Stimulated activated naive CD4-positive, alpha-beta T cell treated with Interleukin-2 at 50 U/mL for 16 hours (primary cell): ENCODE data around the gene DNAJB5.
A peak's percentile ranks its signal among the peaks of the same experiment; 100 is the strongest.

Experiments used
- DNase-seq: peaks from one replicate; lab custom pipeline; 2025; lab: John Stamatoyannopoulos, UW

Gene DNAJB5

GRCh38 chr9:34984049-34984448, 5.5 kb upstream of the DNAJB5 start:
- no peak for DNase-seq

GRCh38 chr9:34985311-34985899, 4.1 kb upstream of the DNAJB5 start:
- peak; percentile 37 for DNase-seq

DNA sequence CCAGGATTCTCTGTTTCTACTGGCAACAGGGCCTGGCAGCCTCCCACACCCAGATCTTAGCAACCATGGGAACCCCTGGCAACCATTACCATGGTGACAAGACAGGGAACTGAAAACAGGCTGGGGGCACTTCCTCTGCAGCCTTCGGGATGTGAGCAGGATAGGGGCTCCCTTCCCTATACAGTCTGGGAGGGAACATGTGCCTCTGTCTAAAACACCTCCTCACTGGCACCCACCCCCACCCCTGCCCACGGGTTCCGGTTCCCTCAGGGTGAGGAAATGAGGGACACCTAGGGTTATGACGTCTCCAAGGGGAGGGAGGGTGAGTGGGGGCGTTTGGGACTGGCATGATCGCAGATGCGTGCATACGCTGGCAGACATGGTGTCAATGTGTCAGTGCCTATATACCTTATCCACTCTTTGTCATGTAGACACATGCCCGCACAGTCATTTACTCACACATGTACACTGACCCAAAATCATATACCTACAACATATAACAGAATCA, 3.0 kb upstream of the DNAJB5 start:
- DNase-seq: peak; percentile 57

DNA sequence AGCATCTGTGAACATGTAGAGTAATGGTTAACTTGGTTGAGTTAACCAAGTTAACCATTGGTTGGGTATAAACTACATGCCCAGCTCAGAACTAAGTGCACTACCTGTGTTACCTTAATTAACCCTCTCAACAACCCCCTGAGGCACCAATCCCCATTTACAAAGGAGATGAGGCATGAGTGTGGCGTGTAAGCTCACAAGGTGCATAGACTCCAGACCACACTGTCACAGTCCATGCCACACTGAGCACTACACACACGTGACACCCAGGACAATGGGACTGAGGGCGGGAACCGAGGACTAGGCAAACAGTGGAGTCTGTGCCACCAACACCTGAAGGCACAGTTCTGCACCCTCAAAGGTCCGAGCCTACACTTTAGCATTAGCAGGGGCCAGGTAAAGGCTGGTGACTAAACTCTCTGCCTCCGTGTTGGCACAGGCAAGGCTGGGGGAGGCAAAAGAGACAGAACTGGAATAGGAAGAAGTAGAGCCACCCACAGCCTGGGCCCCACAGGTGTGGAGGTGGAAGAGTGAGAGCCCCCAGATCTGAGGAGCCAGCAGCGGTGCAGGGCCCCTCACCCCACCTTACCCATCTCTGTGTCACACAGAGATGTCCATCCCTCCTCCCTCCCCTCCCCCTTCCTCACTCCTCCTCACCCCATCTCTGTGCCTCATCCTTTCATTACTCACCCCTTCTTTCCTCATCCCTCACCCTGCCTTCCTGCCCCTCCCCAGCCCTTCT, 2.2 kb upstream of the DNAJB5 start:
- no peak for DNase-seq

- peak; percentile 20 for DNase-seq
Observed at GRCh38 chr9:34988218-34989002, 1.1 kb upstream of the DNAJB5 start.

GRCh38 chr9:34989946-34990635, 546 bp downstream of the DNAJB5 start:
- peak; percentile 31 for DNase-seq

GRCh38 chr9:34990908-34991606, 1.5 kb downstream of the DNAJB5 start:
- no peak for DNase-seq

- peak; percentile 20 for DNase-seq
Observed at GRCh38 chr9:34991607-34992375, 2.2 kb downstream of the DNAJB5 start.

GRCh38 chr9:34992376-34992951, 2.9 kb downstream of the DNAJB5 start:
- peak; percentile 76 for DNase-seq

DNA sequence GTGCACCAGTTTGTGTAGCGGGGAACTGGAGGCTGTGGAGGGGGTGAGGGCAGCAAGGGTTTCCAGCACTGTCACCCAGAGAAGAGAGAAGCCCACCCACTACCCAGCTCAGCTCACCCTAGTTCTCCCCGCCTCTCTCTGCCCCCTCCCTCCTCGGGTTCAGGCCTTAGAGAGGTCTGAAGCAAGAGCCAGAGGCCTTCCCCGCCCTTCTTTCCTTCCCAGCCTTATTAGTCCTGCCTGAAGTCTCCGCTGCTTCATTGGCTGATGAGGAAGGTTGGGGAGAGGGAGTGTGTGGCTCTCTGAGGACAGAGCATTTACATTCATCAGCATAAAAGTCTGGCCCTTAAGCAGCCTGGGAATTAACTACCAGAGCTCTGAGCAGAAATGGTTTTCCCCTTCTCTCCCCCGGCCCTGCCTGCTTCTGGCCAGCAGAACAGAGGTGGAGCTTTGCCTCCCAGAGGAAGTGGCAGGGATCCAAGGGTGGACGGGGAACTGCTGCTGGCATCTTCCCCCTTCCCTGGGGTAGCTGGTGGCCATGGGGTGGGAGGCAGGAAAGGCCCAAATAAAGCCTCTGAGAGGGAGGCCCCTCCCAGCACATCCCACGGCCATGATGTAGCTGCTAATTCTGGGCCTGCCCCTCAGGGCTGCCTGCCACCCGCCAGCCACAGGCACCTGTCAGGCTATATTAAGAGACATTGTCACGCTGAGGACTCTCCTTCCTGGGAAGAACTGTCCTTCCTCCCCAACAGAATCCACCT, 4.1 kb downstream of the DNAJB5 start:
- DNase-seq: no peak

DNA sequence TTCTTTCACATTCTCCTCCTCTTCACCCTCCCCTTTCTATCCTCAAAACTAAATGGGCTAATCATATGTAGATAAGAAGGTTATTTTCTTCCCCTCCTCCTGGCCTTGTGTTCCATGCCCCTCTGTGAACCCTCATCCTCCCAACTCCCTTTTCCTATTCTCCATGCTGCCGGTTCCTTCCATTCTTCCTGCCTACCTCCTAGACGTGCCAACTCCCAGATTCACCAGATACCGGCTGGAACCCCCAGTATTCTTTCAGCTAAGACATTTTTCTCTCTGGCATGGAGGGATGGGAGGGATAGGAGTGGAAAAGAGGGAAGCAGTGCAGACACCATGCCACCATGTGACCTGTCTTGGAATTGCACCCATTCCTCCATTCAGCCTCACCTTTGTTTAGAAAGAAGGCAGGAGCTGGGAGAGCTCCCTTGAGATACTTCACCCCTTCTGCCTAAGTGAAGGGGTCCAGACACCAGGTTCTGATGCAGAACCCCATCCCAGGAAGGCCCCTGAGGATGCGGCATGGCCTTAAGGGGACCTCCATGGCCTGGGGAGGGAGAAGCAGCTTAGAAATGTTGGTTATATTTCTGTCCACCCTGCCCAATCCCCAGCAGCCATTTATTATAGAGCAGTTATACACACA, 4.8 kb downstream of the DNAJB5 start:
- DNase-seq: no peak

GRCh38 chr9:34994900-34995669, 5.5 kb downstream of the DNAJB5 start:
- no peak for DNase-seq

DNA sequence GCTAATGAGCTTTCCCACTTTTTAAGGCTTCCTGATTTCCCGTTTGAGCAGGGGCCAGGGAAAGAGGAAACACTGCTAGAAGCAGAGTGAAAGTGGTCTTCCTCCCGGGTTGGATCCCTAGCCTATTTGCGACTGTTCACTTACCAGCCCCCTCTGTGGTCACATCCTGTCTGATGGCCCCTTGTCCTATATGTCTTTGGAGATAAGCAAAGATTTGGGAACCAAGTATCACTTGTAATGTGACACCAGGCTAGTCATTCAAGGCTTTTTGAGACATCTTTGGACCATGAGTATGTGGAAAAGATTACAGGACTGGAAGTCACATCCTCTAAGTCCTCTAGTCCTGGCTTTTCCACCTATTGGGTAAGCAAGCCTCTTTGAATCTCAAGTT, 6.1 kb downstream of the DNAJB5 start:
- DNase-seq: no peak

DNA sequence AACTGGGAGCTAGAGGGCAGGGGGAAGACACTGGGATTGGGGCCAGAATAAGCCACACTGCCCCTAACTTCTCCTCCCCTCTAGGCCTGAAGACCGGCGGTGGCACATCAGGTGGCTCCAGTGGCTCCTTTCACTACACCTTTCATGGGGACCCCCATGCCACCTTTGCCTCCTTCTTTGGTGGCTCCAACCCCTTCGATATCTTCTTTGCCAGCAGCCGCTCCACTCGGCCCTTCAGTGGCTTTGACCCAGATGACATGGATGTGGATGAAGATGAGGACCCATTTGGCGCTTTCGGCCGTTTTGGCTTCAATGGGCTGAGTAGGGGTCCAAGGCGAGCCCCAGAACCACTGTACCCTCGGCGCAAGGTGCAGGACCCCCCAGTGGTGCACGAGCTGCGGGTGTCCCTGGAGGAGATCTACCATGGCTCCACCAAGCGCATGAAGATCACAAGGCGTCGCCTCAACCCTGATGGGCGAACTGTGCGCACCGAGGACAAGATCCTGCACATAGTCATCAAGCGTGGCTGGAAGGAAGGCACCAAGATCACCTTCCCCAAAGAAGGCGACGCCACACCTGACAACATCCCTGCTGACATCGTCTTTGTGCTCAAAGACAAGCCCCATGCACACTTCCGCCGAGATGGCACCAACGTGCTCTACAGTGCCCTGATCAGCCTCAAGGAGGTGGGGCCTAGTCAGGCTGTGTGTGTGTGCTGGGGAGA, 6.8 kb downstream of the DNAJB5 start:
- no peak for DNase-seq

- DNase-seq: no peak
Observed at GRCh38 chr9:34996905-34997279, 7.3 kb downstream of the DNAJB5 start.

GRCh38 chr9:34997379-34997781, 7.8 kb downstream of the DNAJB5 start:
- no peak for DNase-seq

DNA sequence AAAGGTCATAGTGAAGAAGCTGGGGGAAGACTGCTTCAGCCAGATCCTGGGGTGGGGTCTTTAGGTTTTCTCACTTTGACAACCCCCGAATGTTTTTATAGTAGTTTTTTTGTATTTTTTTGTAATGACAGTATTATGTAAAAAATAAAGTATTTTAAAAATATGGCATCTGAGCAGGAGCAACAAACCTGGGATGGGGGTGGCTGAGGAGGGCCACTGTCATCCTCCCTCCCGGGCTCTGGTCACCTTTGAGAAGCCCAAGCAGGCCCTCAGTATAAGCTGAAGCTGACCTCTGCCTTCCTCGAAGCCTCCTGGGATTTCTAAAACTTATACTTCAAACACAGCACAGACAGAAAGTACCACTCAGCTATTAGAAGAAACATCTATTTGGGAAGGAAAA, 8.7 kb downstream of the DNAJB5 start:
- no peak for DNase-seq

DNA sequence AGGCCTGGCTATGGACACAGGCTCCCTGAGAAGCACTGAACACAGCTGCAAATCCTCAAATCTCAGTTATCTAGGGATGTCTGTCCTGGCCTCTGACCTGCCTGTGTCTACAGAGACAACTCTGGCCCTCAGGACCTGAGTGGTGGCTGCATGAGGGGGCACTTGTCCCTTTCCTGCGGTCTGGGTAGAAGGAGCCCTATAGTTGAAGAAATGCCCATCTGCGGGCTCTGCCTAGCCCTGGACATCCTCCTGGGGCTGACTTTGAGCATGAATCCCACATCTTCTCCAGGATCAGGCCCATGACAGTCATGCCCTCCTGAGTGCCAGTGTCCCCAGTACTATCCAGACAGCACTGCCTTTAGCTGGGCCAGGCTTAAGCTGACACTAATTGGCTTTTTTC, 10.0 kb downstream of the DNAJB5 start:
- no peak for DNase-seq
